Cardiac muscle cell (in vitro differentiated cells and primary cell): ENCODE results near the gene MICU2. TPM values are rescaled to one million over a fixed set of nuclear protein-coding genes. Genes with fewer than 3 reads are reported as not detected.

Source experiments
- DNase-seq, 2 donors: peaks; one replicate each; pipeline versions ENCODE4 v3.0.0 to v3.0.0-alpha.2; 2010 to 2017; ENCODE audit warnings: low read depth in 1 of 2, low spot score in 1 of 2
- H3K27ac ChIP-seq: fragments of 200-600 bp; sonication (generic); 2 replicates; pipeline ENCODE4 v1.5.1; 2016
- H3K27me3 ChIP-seq: fragments of 200-600 bp; sonication (generic); 2 replicates; pipeline ENCODE4 v1.6.0; 2016; ENCODE audit warnings: control low read depth
- H3K36me3 ChIP-seq: fragments of 200-600 bp; sonication (generic); 2 replicates; pipeline ENCODE4 v1.5.1; 2016; ENCODE audit warnings: control low read depth
- H3K4me1 ChIP-seq: fragments of 200-600 bp; sonication (generic); 2 replicates; pipeline ENCODE4 v1.8.1; 2017; ENCODE audit warnings: low read depth, mild to moderate bottlenecking, mixed run types
- H3K4me3 ChIP-seq: fragments of 200-600 bp; sonication (generic); 2 replicates; pipeline ENCODE4 v1.5.1; 2016; ENCODE audit warnings: mild to moderate bottlenecking
- H3K9me3 ChIP-seq: fragments of 200-600 bp; sonication (generic); 2 replicates; pipeline ENCODE4 v1.5.1; 2017; ENCODE audit warnings: low read depth, mild to moderate bottlenecking, control low read depth
- polyA plus RNA-seq: library from polyadenylated mRNA; unstranded; fragments of >200 nt; fragmentation: Nextera tagmentation; extraction: Ambion mirVana; gene quantifications from 2 replicates; pipeline ENCODE4 v1.2.1, GENCODE V29; 2016
- total RNA-seq: library from RNA; depleted of rRNA; stranded (reverse); fragments of >200 nt; gene quantifications from 2 replicates; pipeline ENCODE4 v1.2.3, GENCODE V29; 2016
- TF ChIP-seq, protein P1 (sequence below): IDR thresholded peaks from 2 replicates; pipeline ENCODE4 v1.5.1; 2012; ENCODE audit warnings: low read depth, mild to moderate bottlenecking, low read length

The MICU2 gene
- total and polyA plus RNA-seq, 2 experiments from 2014 or later, result 75.6 to 111 TPM

DNA sequence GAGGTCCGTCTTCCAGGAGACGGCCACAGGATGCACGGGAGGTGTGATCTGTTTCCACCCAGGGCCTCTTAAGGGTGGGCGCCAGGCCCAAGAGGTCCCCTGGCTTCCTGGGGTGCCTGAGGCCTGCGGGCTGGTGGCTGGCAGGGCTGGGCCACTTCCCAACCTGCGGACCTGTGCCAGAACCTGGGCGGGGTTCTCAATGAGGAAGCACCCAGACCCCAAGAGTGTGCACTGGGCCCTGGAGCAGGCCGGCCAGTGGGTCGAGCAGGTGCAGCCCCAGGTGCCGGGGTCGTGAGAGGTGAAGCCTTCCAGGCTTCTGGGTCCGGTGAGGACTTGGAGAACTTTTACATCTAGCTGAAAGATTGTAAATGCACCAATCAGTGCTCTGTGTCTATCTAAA lies 6.7 kb upstream of the MICU2 start:
- DNase-seq, result no peak
- TF ChIP-seq, protein P1, sequence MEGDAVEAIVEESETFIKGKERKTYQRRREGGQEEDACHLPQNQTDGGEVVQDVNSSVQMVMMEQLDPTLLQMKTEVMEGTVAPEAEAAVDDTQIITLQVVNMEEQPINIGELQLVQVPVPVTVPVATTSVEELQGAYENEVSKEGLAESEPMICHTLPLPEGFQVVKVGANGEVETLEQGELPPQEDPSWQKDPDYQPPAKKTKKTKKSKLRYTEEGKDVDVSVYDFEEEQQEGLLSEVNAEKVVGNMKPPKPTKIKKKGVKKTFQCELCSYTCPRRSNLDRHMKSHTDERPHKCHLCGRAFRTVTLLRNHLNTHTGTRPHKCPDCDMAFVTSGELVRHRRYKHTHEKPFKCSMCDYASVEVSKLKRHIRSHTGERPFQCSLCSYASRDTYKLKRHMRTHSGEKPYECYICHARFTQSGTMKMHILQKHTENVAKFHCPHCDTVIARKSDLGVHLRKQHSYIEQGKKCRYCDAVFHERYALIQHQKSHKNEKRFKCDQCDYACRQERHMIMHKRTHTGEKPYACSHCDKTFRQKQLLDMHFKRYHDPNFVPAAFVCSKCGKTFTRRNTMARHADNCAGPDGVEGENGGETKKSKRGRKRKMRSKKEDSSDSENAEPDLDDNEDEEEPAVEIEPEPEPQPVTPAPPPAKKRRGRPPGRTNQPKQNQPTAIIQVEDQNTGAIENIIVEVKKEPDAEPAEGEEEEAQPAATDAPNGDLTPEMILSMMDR, result no peak
- H3K4me1 ChIP-seq, result no peaks in the 10 kb centered on the region
- no peaks in the 10 kb centered on the region for H3K36me3 ChIP-seq
- peaks cover 7% of the 10 kb centered on the region for H3K27me3 ChIP-seq
- no peak overlapping the region for H3K27ac ChIP-seq
- H3K4me3 ChIP-seq, result no peak overlapping the region
- no peaks in the 10 kb centered on the region for H3K9me3 ChIP-seq

DNA sequence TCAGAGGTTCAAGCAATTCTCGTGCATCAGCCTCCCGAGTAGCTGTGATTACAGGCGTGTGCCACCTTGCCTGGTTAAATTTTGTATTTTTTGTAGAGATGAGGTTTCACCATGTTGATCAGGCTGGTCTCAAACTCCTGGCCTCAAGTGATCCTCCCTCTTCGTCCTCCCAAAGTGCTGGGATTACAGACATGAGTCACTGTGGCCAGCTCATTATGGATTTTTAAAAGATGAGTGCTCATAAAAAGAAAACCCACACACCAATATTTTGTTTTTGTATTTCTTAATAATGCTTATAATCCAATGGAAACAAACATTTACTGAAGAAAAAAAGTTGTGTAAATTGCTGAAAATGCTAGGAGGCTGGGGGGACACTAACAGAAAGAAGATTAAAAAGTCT lies 5.0 kb upstream of the MICU2 start:
- TF ChIP-seq, protein P1, result no peak
- no peaks in the 10 kb centered on the region for H3K9me3 ChIP-seq
- peaks cover 8% of the 10 kb centered on the region for H3K27me3 ChIP-seq
- DNase-seq, result no peak
- no peak overlapping the region for H3K4me3 ChIP-seq
- H3K27ac ChIP-seq, result no peak overlapping the region
- no peaks in the 10 kb centered on the region for H3K4me1 ChIP-seq
- no peaks in the 10 kb centered on the region for H3K36me3 ChIP-seq

DNA sequence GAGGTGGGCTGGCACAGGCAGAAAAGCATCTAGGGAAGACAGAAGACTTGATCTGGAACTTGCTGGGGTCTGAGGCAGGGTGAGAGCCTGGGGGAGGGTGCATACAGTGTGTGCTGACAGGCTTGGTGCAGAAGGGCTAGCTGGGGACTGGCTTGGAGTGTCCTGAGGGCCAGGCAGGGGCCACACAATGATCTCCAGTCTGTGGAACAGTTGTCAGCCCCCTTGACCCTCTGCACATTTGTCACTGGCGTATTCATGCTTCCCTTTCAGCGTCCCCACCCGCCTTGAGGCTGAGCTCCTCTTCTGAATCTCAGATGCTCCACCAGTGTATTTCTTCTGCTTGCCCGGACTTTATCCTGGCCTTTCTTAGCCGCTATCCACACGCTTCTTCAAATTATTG lies 2.8 kb upstream of the MICU2 start:
- TF ChIP-seq, protein P1, result no peak
- H3K27ac ChIP-seq, result no peak overlapping the region
- H3K27me3 ChIP-seq, result peaks cover 8% of the 10 kb centered on the region
- no peak overlapping the region for H3K4me3 ChIP-seq
- H3K4me1 ChIP-seq, result no peaks in the 10 kb centered on the region
- DNase-seq, result no peak
- H3K9me3 ChIP-seq, result no peaks in the 10 kb centered on the region
- no peaks in the 10 kb centered on the region for H3K36me3 ChIP-seq

DNA sequence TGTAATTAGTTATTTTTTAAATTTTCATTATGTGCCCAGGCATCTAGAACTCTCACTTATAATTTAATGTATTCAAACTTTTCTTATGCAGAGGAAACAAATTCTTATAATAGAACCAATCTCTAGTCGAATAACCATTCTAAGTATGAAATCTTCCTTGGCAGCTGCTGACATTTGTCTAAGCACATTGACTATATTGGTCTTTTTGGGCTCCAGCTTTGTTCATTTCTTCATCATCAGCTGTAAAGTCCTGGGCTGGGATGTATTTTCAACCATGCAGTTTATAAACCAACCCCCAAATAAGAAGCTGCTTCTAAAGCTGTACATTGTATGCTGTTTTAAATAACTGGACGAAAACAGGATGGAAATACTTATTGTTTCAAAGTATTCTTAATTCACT lies 2.3 kb upstream of the MICU2 start:
- TF ChIP-seq, protein P1, result no peak
- Histone ChIP-seq H3K36me3 (no peaks in the 10 kb centered on the region), H3K27ac (no peak overlapping the region), H3K4me1 (no peaks in the 10 kb centered on the region), H3K27me3 (peaks cover 8% of the 10 kb centered on the region), H3K4me3 (no peak overlapping the region), H3K9me3 (no peaks in the 10 kb centered on the region)
- DNase-seq, result no peak

DNA sequence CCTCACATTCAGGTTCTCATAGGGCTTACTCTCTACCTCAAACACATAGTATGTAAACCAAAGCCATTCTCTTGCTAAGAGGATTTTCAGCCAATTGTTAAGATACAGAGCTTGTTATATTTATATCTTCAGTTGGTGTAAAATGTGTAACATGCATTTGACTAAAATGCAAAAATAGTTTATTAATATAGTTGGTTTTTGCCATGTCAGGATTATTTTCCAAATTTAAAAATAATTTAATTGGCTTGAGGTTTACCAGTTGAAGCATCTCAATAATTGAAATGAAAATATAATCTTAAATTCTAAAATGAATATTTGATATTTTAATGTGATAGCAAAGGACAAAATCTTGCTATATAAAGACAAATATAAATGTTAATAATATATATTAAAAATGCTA lies 7.2 kb downstream of the MICU2 start:
- TF ChIP-seq, protein P1, result no peak
- H3K27me3 ChIP-seq, result no peaks in the 10 kb centered on the region
- no peaks in the 10 kb centered on the region for H3K9me3 ChIP-seq

DNA sequence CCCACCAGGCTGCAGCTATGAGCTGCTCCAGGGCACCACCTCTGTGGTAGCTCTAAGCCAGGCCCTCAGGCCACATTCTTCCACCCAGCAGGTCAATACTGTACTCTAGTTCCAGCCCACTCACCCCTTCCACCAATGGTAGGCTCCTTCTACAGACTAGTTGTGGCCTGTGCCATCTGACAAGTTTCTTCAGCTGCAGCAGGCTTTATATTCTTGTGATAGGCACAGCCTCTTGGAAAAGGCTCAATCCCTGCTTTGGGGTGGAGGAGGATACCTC lies 8.5 kb downstream of the MICU2 start:
- H3K36me3 ChIP-seq, result no peaks in the 10 kb centered on the region
- no peaks in the 10 kb centered on the region for H3K9me3 ChIP-seq
- H3K4me3 ChIP-seq, result no peak overlapping the region
- TF ChIP-seq, protein P1, result no peak
- H3K27me3 ChIP-seq, result no peaks in the 10 kb centered on the region
- peak overlapping the region; percentile 48 for H3K27ac ChIP-seq
- DNase-seq, result no peak
- no peaks in the 10 kb centered on the region for H3K4me1 ChIP-seq

More for the DNA sequence above, 7.2 kb downstream of the MICU2 start:
- H3K4me3 ChIP-seq, result no peak overlapping the region
- DNase-seq, result no peak
- no peaks in the 10 kb centered on the region for H3K36me3 ChIP-seq
- H3K4me1 ChIP-seq, result no peaks in the 10 kb centered on the region
- H3K27ac ChIP-seq, result no peak overlapping the region
